Endothelial cell of hepatic sinusoid (primary cell): ENCODE results near the gene NES.

Source experiments
- in situ Hi-C: cut with HindIII; loops from 2 replicates; pipeline ENCODE4 v1.10.0; 2017; ENCODE audit warnings: low sequenced_read_pairs

NES gene

GRCh38 chr1:156705321-156705917, 28.2 kb upstream of the NES start, which contains the start of gene CRABP2:
TSS of gene CRABP2 (minus strand) at chr1:156705583. CDS start at chr1:156705446, 137 bp downstream.
- in situ Hi-C loops = no loop called here

- in situ Hi-C loops = no loop called here
Measured at GRCh38 chr1:156704930-156705320, 27.7 kb upstream of the NES start.

- in situ Hi-C loops = no loop called here
Measured at GRCh38 chr1:156704166-156704711, 27.0 kb upstream of the NES start.

- in situ Hi-C loops = no loop called here
Measured at GRCh38 chr1:156703741-156704140, 26.5 kb upstream of the NES start.

DNA sequence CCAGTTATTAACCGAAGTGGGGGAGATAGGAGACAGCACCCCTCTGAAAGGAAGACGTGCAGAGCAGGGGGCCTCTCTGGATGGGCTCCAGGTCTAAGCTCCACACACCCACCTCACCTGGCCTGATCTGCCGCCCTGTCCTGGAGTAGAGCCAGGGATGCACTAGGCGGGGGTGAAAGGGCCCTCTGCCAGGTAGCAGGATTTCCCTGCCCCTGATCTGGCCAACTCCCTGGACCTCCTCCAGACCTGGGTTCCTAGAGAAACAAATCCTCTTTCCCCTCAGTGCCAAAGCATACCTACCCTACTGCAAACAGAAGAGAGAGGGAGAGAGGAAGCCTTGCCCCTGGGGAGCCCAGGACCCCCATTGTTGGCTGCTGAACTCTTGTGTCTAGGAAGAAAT, 26.1 kb upstream of the NES start:
- in situ Hi-C loops = no loop called here

DNA sequence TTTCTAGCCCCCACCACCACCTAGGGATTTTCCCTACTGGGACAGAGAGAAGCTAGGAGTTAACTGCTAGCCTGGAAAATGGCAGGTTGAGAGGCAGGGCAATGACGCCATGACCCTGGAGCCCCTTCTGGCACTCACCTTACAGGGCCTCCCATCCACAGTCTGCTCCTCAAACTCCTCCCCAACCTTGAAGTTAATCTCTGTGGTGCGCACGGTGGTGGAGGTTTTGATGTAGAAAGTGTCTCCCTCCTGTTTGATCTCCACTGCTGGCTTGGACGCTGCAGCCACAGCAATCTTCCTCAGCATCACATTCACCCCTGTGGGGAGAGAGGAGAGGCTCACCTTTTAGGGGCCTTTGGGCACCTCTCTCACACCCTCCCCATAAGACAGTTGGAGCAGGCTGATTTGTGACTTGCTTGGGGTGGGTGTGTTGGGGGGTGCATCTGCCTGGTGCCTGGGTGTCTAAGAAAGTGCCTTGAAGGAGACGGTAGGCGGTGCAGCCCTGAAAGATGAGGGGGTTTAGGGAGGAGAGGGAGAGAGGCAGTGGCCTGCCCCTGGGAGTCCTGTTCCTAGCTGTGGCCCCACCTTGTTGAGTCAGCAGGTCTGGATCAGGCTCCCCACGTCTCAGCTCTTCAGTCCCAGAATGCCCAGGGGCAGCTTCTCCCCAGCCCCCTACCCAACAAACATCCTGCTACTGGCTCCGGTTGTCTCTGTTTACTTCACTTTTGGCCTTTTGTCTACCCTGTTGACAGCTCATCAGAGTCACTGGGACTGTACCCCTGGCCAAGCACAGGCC, 23.7 kb upstream of the NES start:
- in situ Hi-C loops = no loop called here

DNA sequence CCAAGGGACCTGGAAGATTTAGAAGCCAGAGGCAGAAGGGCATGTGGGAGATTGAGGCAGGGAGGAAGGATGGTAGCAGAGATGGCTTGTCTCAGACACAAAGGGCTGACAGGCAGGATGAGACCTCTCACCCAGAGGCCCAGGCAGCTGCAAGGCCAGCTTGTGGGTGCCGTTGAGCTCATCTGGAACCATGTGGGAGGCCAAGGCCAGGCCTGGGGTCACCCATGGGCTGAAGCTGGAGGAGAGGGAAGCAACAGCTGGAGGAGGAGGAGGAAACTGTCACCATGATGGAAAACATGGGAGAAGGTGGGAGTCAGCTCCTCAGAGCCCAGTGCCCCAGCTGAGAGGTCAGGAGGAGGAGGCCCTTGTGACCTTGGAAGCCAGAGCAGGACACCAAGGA, 21.8 kb upstream of the NES start:
- in situ Hi-C loops = no loop called here

DNA sequence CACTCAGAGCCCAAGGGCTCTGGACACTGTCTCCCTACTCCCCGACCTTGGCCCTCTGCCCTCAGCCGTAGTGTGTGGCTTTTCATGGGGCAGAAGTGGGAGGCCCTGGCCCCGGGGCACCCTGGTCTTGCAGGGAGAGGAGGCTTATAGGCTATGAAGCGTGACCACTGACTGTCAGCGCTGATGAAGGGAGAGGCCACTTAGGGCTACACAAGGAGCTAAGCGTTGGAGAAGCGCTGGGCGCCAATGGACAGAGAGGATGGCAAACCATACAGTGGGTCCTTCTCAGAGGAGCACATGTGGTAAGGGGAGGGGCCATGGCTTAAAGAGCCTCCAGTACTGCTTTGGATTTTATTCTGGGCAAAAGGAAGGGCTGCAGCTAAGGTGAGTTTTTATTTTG, 20.3 kb upstream of the NES start:
- in situ Hi-C loops = no loop called here

DNA sequence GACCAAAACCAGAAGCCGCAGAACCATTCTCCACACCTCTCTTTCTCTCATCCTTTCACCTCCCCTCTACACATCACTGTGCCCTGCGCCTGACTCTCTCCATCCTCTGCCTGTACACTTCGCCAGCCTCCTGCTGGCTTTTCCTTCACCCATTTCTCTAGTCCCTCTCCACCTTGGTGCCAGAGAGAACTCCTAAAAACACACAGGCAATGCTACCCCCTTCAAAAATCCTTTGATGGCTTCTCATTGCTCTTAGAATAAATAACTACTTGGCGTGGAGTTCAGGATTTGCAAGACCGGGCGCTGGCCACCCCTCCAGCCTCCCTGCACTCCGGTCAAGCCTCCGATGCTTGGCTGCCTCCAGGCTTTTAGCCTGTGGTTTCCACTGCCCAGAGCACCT, 19.5 kb upstream of the NES start:
- in situ Hi-C loops = no loop called here

DNA sequence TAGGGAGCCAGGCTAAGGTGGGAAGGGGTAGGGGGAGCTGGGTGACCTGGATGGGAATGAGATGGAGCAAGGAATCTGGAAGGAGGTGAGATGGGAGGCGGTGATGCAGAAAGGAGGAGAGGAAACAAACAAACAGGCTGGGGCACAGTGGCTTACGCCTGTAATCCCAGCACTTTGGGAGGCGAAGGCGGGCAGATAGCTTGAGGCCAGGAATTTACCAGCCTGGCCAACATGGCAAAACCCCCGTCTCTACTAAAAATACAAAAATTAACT, 17.4 kb upstream of the NES start:
- in situ Hi-C loops = loop anchor here (5.0 kb wide), 1 partner anchor 33 kb away; the partner anchor contains the start of genes ISG20L2 and METTL25B

- in situ Hi-C loops = loop anchor here (5.0 kb wide), 1 partner anchor 33 kb away; the partner anchor contains the start of genes ISG20L2 and METTL25B
Measured at GRCh38 chr1:156693848-156694689, 16.9 kb upstream of the NES start.

DNA sequence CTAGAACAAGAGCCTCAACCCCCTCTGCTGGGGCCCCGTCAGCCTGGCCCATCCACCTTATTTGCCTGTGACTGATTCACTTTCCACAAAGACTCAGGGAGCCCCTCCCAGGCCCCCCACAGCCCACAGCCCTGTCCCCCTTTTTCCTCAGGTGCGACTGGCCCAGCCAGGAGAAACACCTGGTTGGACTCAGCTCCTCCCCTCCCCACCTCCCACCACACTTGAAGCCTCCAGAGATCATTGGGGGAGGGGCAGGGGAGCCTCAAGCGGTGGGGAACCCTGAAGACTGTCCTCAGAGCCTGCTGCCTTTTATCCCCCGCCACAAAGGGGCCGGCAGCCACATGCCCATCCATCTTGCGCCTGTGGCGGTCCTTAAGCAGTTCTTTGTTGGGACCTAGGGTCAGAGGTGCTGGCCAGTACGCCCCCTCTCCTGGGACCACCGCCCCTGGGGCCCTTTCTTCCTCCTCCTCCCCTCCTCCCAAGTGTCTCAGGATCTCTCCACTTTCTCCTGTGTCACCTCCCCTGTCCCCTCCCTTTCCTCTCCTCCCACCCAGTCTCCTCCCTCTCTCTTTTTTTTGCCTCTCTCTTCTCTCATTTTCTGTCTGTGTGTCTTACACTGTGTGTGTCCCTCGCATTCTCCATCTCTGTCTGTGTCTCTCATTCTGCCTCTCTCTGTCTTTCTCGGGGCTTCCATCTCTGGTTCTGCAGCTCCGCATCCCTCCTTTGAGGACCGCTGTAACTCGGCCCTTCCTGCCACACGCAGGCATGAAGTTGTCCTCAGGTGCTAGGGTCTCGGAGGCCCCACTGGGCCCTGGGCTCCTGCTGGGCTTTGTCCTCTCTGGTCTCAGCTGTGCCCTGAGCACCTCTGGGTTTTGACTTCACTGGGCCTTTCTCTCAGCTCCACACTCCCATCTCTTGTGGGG, 16.0 kb upstream of the NES start:
- in situ Hi-C loops = loop anchor here (5.0 kb wide), 1 partner anchor 34 kb away; the partner anchor contains the start of genes ISG20L2 and METTL25B

GRCh38 chr1:156692441-156692924, 15.3 kb upstream of the NES start:
- in situ Hi-C loops = loop anchor here (5.0 kb wide), 1 partner anchor 35 kb away; the partner anchor contains the start of genes ISG20L2 and METTL25B

DNA sequence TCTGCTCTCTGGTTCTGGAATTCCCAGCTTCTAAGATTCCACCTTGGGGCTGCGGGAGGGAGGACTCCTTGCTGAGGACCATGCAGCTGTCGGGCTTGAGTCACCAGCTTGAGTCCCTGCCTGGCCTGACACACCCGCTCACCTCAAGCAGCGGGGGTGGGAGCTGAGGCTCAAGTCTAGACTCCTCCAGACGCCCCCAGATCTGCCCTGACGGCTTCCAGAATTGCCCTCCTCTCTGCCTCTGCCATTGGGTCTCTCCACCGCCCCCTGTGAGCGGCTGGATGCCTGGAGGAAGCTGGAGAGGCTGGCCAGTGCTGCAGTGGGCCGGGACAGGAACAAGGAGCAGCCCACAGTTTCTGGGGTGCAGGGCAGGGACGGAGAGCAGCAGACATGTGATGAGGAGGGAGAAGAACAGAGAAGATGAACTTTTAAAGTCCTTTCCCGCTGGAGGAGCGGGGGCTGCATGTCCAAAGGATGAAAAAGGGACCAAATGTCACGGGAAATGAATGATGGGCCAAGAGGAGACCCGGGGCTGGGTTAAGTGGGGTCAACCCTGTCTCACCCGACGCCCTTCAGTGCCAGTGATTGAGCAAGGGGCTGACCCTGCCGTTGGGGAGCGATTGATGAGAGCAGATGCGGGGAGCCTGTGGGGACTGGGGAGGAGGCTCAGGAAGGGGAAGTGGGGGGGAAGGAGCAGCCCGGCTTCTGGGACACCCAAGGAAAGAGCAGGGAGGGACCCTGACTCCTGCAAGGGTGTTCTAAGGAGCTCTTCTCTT, 14.6 kb upstream of the NES start:
- in situ Hi-C loops = loop anchor here (5.0 kb wide), 1 partner anchor 35 kb away; the partner anchor contains the start of genes ISG20L2 and METTL25B

DNA sequence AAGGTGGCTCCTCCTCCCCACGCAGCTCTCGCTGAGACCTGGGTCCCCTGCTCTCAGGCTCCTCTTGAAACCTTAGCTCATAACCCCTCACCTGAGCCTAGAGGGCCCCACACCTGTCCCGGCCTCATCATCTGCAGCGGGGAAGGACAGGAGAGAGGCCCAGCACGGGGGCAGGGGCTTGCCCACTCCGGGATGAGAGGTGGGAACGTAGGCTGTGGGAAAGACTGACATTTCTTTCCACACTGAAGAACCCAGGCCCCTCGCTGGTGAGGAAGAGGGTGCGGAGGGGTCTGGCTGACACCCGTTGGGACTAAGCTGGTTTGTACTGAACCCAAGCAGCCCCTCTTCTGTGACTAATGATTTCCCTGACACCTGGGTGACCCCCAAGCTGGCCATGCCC, 14.0 kb upstream of the NES start:
- in situ Hi-C loops = loop anchor here (5.0 kb wide), 1 partner anchor 36 kb away; the partner anchor contains the start of genes ISG20L2 and METTL25B

DNA sequence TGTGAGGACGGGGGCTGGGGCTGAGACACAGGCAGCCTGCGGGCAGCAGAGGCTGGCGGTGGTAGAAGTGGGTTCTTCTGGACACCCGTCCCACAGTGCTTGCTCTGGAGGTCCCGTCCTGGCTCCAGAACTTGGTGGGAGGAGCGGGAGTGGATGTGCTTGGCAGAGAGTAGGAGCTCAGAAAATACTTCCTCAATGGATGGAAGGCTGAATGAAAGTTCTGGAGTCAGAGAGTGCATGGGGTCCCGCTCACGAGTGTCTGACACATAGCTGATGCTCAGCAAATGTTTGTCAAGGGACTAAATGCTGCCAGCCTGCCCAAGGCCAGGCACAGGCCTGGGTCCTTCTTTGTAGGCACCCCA, 13.4 kb upstream of the NES start:
- in situ Hi-C loops = loop anchor here (5.0 kb wide), 1 partner anchor 37 kb away; the partner anchor contains the start of genes ISG20L2 and METTL25B

- in situ Hi-C loops = loop anchor here (5.0 kb wide), 1 partner anchor 37 kb away; the partner anchor contains the start of genes ISG20L2 and METTL25B
Measured at GRCh38 chr1:156689953-156690674, 12.9 kb upstream of the NES start.
